HL-60/S4 treated with retinoic acid at 250 ng/mL for 4 days and 3 days (cell line): ENCODE measurements around the gene RMND5B.
"Not testable (repeated sequence)": the region's sequence is repeated elsewhere in the genome, so short reads cannot be mapped to it uniquely, and the experiment has no call there.

Source experiments
- in situ Hi-C: fragments of 300-500 bp; cut with MboI; formaldehyde crosslinking; loops from 2 replicates; pipeline ENCODE4 v1.7.0; 2022; ENCODE audit warnings: low sequenced_read_pairs

RMND5B gene, protein sequence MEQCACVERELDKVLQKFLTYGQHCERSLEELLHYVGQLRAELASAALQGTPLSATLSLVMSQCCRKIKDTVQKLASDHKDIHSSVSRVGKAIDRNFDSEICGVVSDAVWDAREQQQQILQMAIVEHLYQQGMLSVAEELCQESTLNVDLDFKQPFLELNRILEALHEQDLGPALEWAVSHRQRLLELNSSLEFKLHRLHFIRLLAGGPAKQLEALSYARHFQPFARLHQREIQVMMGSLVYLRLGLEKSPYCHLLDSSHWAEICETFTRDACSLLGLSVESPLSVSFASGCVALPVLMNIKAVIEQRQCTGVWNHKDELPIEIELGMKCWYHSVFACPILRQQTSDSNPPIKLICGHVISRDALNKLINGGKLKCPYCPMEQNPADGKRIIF

GRCh38 chr5:178130576-178131445, at the start of gene RMND5B:
Gene RMND5B (plus strand): TSS chr5:178131014. CDS start chr5:178138120, 7,106 bp downstream.
- in situ Hi-C loops: no loop called here

- in situ Hi-C loops: no loop called here
These were observed 49.1 kb upstream of the RMND5B start for GRCh38 chr5:178081571-178082243.

- in situ Hi-C loops: no loop called here
These were observed 46.9 kb upstream of the RMND5B start for GRCh38 chr5:178083922-178084321.

DNA sequence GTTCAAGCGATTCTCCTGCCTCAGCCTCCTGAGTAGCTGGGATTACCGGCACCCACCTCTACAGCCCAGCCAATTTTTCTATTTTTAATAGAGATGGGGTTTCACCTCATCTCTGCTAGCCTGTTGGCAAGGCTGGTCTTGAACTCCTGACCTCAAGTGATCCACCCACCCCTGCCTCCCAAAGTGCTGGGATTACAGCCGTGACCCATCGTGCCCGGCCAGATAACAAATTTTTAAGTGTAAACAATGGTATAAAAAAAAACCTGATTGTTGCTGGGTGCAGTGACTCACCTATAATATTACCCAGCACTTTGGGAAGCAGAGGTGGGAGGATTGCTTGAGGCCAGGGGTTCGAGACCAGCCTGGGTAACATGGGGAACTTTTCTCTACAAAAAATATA, 45.5 kb upstream of the RMND5B start:
- in situ Hi-C loops: no loop called here

DNA sequence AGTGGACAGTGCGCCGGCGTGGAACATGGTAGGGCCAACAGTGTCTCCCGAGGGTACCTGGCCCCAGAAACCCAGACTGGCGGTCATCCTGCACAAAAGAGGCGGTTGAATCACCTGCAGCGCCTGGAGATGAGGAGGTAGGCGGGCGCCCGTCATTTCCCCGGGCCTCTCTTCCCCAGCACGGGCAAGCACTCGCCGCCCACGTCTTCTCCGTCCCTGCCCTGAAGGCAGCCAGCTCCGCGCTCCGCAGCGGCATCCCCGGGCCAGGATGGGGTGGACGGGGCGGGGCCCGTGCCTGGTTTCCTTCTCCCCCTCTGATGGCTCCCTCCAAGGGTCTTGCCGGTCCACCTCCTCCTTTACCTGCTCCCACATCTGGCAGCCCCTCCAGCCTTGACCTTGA, 44.5 kb upstream of the RMND5B start:
- in situ Hi-C loops: no loop called here

GRCh38 chr5:178087199-178087598, 43.6 kb upstream of the RMND5B start:
- in situ Hi-C loops: not testable (repeated sequence)

DNA sequence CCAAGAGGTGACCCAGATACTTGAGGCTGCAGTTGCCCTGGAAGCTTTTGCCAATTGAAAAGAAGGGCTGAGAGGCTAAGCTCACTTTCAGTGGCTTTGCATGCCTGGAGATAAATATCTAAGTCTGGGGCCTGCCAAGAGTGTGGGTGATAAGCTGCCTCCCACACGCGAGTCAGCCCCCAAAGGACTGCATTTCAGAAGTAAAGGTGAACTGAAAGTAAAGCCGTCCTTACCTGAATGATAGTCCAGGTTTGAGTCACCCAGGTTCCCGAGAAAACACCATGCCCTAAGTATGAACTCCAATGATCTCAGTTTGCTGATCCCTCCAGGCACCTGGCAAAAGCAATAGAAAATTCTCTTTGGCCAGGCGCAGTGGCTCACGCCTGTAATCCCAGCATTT, 40.0 kb upstream of the RMND5B start:
- in situ Hi-C loops: no loop called here

- in situ Hi-C loops: no loop called here
These were observed 37.7 kb upstream of the RMND5B start for GRCh38 chr5:178093134-178093533.

- in situ Hi-C loops: no loop called here
These were observed 36.5 kb upstream of the RMND5B start for GRCh38 chr5:178094345-178094744.

GRCh38 chr5:178098685-178099084, 32.1 kb upstream of the RMND5B start:
- in situ Hi-C loops: no loop called here

DNA sequence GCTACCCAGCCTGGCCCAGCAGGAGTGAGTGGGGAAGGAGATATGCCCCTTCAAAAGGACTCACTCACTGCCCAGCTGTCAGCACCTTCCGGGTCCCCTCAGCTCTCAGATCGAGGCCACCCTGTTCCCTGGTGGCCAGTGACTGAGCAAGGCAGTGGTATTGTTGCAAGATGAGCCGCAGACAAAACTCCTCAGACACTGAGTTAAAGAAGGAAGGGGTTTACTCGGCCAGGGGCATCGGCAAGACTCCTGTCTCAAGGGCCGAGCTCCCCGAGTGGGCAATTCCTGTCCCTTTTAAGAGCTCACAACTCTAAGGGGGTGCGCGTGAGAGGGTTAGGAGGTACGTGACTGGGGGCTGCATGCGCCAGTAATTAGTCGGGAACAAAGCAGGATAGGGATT, 27.2 kb upstream of the RMND5B start:
- in situ Hi-C loops: no loop called here

- in situ Hi-C loops: no loop called here
These were observed 26.3 kb upstream of the RMND5B start for GRCh38 chr5:178104492-178104891.

- in situ Hi-C loops: no loop called here
These were observed 24.7 kb upstream of the RMND5B start for GRCh38 chr5:178106086-178106485.

DNA sequence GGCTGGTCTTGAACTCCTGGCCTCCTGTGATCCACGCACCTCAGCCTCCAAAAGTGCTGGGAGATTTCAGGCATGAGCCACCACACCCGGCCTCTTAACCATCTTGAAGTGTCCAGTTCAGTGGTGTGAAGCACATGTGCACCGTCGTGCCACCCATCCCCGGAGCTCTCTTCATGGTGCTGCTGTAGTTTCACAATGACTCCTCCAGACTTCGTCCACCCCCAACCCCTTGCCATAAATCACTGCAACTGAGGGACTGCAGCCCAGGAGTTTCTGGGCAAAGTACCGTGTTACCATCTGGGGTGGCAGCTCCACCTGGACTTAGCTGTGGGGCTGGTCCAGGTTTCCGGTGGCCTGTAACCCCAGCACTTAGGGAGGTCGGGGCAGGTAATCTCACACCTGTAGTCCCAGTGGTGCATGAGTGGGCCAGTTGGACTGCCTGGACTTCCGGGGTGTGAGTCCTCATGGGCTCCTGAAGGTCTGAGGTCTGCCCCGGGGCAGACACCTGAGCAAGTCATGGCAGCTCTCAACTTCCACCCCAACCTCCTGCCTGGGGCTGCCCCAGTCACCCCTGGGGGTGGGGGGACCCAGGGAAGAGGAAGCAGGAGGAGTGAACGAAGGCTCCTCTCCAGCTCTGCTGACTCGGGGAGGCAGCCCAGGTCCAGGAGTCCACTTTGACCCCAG, 24.1 kb upstream of the RMND5B start:
- in situ Hi-C loops: no loop called here

- in situ Hi-C loops: no loop called here
These were observed 23.0 kb upstream of the RMND5B start for GRCh38 chr5:178107756-178108310.

- in situ Hi-C loops: no loop called here
These were observed 22.4 kb upstream of the RMND5B start for GRCh38 chr5:178108446-178108845.

DNA sequence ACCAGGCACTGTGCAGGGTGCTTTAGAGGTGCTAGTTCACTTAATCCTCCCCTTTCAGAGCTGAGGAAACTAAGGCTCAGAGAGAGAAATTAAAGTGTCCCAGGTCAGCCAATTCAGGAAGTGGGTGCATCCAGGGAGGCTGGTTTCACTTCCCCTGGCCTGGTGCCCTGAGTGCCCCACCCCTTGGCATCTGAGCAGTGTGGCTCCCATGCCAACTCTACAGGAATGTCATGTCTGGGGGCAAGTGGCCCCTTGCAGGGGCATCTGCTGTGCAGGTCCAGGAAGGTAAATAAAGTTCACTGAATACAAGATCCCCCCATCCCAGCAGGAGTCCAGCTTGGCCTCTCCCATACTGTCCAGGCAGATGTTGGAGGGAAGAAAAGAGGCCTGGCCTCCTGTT, 21.8 kb upstream of the RMND5B start:
- in situ Hi-C loops: no loop called here

- in situ Hi-C loops: no loop called here
These were observed 20.3 kb upstream of the RMND5B start for GRCh38 chr5:178110511-178110910.

GRCh38 chr5:178111925-178112324, 18.9 kb upstream of the RMND5B start:
- in situ Hi-C loops: no loop called here

DNA sequence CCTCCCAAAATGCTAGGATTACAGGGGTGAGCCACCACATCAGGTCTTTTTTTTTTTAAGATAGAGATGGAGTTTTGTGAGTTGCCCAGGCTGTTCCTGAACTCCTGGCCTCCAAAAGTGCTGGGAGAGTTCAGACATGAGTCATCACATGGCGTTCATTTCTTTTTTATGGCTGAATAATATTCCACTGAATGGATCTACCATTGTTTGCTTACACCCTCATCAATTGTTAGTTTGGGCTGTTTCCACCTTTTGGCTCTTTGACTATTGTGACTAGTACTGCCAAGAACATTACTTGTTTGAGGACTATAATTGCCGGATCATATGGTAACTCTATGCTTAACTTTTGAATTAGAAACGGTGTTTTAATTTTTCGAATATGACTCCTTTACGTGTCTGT, 18.3 kb upstream of the RMND5B start:
- in situ Hi-C loops: no loop called here
